Adrenal gland (tissue), 5 donors: ENCODE results near the gene POLE.

Source experiments
- POLR2A ChIP-seq, 2 donors: fragments of 450-650 bp; IDR thresholded peaks; one replicate each; pipeline ENCODE4 v1.6.1; 2017; ENCODE audit warnings: antibody characterized with exemption in 2 of 2, mild to moderate bottlenecking in 2 of 2, moderate library complexity in 1 of 2
- TF ChIP-seq, protein P1 (sequence below), 6 experiments: fragments of 450-650 bp in 4 of 6; fragments of 200-600 bp in 2 of 6; sonication (generic) in 1 of 6; IDR thresholded peaks; 1 replicate in 5 of 6; 2 replicates in 1 of 6; pipeline versions ENCODE4 v1.5.1 to v1.8.0; 2016 to 2021; ENCODE audit warnings: antibody characterized with exemption in 6 of 6, mild to moderate bottlenecking in 2 of 6, moderate library complexity in 1 of 6
- donor health status: DM: no; HTN: no; CAD: no.

DNA sequence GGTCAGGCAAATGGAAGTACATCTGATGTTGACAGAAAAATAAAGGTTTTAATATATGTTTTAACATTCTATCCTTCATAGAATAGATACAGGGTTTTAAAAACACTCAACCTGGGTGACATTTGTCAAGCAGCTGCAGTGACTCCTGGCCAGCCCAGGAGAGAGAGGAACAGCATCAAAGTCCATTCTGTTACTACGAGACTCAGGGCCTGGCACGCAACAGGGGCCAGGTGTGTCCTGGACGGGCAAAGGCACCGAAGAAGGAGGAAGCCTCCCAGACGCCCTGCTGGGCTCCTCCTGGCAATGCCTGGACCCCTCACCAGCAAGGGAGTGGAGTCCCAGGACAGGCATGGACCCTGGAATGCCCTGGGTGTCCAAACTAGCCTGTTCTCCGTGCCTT is 98.8 kb downstream of the POLE start:
- TF ChIP-seq, protein P1, sequence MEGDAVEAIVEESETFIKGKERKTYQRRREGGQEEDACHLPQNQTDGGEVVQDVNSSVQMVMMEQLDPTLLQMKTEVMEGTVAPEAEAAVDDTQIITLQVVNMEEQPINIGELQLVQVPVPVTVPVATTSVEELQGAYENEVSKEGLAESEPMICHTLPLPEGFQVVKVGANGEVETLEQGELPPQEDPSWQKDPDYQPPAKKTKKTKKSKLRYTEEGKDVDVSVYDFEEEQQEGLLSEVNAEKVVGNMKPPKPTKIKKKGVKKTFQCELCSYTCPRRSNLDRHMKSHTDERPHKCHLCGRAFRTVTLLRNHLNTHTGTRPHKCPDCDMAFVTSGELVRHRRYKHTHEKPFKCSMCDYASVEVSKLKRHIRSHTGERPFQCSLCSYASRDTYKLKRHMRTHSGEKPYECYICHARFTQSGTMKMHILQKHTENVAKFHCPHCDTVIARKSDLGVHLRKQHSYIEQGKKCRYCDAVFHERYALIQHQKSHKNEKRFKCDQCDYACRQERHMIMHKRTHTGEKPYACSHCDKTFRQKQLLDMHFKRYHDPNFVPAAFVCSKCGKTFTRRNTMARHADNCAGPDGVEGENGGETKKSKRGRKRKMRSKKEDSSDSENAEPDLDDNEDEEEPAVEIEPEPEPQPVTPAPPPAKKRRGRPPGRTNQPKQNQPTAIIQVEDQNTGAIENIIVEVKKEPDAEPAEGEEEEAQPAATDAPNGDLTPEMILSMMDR (IDR thresholded peaks at IDR 0.05), result no peak
- TF ChIP-seq POLR2A (IDR thresholded peaks at IDR 0.05), result no peak
